GM20000 (cell line): Measurements from ENCODE around the gene KCNQ4.

ENCODE experiments used
- DNase-seq: peaks from one replicate; pipeline ENCODE4 v3.0.0; 2012; ENCODE audit warnings: low spot score
- TF ChIP-seq, protein P1 (sequence below): IDR thresholded peaks from 2 replicates; pipeline ENCODE4 v1.5.1; 2012; ENCODE audit warnings: mild to moderate bottlenecking, control low read depth; ENCODE audit errors: extremely low read depth, missing control alignments

KCNQ4 gene

DNA sequence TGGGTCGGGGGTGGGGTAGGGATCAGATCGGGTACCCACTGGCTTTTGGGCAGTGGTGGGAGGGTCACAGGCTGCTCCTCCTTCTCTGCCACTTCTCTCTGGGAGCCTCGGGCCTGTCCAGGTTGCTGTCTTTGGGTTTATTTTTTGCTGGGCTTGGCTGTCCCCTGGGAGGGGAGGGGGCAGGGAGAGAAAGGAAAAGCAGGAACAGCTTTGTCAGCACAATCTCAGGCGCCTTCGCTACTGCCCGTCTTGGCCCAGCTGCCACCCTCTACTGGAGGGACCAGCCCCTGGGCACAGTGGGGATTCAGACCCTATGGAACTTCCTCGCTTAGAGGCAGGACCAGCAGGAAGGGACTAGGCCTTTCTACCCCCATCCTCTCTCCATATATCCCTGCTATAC is 8.4 kb downstream of the KCNQ4 start:
- TF ChIP-seq, protein P1, sequence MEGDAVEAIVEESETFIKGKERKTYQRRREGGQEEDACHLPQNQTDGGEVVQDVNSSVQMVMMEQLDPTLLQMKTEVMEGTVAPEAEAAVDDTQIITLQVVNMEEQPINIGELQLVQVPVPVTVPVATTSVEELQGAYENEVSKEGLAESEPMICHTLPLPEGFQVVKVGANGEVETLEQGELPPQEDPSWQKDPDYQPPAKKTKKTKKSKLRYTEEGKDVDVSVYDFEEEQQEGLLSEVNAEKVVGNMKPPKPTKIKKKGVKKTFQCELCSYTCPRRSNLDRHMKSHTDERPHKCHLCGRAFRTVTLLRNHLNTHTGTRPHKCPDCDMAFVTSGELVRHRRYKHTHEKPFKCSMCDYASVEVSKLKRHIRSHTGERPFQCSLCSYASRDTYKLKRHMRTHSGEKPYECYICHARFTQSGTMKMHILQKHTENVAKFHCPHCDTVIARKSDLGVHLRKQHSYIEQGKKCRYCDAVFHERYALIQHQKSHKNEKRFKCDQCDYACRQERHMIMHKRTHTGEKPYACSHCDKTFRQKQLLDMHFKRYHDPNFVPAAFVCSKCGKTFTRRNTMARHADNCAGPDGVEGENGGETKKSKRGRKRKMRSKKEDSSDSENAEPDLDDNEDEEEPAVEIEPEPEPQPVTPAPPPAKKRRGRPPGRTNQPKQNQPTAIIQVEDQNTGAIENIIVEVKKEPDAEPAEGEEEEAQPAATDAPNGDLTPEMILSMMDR, result no peak
- no peak for DNase-seq

DNA sequence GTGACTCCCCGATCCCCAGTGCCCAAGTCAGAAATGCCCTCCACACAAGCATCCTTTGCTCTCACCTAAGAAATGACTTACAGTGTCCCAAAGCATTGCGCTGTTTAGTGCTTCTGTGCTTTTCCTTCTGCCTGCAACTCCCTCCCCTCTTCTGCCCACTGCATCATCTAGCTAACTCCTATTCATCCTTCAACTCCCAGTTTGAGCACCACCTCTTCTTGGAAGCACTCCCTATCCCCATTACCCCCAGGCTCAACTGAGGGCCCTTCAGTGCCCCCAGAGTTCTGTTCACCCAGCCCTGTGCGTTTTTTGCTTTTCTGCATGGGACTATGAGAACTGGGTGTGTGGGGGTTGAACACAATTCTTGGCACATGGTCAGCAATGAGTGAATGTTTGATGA is 10.0 kb downstream of the KCNQ4 start:
- TF ChIP-seq, protein P1, result no peak
- no peak for DNase-seq

DNA sequence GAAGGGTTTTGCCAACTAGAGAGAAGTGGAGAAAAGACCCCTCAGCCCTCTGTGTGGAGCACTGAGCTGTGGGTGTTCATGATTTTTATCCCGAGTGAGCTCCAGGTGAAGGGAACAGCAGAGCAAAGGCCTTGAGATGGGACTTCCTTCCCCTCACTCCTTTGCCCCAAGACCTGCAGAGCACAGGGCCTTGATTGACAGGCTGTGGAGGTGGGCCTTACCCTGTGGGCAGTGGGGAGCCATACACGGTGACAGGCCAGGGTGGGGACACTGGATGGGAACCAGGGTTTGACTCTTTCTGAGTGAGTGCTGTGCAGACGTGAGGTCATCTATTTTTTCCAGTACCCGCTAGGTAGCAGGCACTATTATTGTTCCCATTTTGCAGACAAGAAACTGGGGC is 10.5 kb downstream of the KCNQ4 start:
- no peak for DNase-seq
- TF ChIP-seq, protein P1, result no peak

DNA sequence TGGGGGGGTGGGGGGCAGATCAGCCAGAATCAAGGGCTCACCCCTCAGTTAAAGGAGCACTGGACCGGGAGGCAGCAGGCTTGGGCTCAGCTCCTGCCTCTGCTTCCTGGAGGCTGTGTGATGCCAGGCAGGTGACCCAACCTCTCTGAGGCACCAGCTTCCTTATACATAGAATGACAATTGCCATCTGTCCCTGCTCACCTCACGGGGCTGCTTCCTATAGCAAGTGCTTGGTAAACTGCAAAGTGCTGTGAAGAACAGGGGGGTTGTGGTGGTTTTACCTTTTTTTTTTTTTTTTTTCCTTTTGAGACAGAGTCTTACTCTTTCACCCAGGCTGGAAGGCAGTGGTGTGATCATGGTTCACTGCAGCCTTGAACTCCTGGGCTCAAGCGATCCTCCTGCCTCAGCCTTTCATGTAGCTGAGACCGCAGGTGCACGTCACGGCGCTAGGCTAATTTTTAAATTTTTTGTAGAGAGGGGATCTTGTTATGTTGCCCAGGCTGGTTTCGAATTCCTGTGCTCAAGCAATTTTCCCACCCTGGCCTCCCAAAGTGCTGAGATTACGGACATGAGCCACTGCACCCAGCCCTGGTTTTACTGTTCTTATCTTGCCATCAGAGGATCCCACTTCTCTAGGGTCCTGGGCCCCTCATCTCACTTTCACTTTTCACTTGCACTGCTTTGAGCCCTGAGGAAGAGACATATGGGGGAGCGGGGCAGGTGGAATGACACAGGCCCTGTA is 11.6 kb downstream of the KCNQ4 start:
- TF ChIP-seq, protein P1, result no peak
- no peak for DNase-seq

DNA sequence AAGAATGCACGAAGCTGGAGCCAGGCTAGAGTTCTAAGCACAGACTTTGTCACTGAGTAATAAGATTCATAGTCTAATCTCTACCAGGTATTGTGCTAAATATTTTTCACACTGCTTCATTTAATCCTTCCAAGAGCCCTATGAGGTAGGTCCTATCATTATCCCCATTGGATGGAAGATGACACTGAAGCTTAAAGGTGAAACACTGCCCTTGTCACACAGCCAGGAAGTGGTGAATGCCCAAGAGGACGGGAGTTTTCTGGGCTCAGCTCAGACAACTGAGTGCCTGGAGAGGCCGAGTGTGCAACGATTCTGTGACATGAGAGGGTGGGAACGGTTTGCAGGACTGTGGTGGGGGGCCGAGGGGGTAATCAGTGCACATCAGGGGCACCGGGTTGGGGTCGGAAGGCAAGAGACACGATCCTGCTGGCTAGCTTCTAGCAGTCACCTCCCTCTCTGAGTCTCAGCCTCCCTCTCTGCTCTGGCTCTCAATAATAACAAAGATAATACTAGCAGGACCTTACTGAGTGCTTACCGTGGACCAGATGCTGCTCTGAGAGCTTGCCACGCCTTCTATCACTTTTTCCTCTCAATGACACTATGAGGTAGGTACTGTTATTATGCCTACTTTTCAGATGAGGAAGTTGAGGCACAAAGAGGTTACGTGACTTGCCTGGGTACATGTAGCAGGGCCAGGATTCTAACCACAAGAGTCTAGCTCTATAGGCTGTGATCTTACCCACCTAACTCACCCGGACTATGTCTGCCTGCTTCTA is 12.4 kb downstream of the KCNQ4 start:
- TF ChIP-seq, protein P1, result no peak
- DNase-seq, result no peak

DNA sequence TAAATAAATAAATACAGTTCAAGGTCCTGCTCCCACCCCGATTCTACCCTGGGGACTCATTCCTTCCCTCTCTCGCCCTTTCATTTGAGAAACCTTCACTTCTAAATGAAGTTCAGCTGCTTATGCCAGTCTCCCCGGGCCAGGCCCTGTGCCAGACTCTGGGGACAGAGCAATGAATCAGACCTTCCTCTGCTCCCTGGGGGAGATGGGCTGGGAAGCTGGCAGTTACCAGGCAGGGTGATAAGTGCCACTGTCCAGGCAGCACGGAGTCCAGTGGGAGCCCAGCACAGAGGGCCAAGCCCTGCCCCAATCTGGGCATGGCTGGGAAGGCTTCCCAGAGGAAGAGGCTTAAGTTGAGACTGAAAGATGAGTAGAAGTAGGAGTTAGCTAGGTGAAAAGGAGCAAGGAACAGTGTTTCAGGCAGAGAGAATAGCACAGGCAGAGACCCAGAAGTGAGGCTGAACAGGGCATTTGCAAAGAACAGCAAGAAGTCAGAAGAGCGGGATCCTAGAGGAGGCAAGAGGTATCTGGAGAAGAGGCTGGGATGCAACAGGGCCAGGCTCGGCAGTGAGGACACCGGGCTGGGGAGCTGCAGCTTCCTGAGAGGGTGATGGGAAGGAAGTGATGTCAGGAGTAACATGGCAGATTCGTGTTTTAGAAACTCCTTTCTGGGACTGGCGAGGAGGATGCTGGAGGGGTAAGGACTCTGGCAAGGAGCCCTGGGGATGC is 13.5 kb downstream of the KCNQ4 start:
- TF ChIP-seq, protein P1, result no peak
- no peak for DNase-seq

DNA sequence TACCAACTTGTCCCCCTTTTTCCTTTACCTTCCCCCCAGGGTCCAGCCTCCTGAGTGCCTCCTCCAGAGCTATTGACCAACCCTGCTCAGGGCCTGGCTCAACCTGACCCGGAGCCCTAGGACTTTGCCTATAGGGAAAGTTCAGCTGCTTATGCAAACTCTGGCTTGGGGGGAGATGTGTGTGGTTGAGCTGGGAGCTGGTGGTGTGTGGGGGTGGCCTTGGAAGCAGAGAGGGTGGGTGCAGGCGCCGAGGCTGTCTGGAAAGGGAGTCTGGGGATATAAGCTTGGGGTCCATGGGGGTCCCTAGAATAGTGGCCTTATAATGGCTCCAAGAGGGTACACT is 14.1 kb downstream of the KCNQ4 start:
- TF ChIP-seq, protein P1, result no peak
- DNase-seq, result no peak
